Ishikawa (cell line): ENCODE results near the gene MARVELD2.

Source experiments
- CEBPB ChIP-seq: IDR thresholded peaks from 2 replicates; pipeline ENCODE4 v1.6.1; 2012
- CREB1 ChIP-seq: IDR thresholded peaks from 2 replicates; pipeline ENCODE4 v1.6.1; 2012; ENCODE audit warnings: low read depth
- EGR1 ChIP-seq: IDR thresholded peaks from 2 replicates; pipeline ENCODE4 v1.6.1; 2012
- NFIC ChIP-seq: IDR thresholded peaks from 2 replicates; pipeline ENCODE4 v1.6.1; 2012
- TAF1 ChIP-seq: IDR thresholded peaks from 2 replicates; pipeline ENCODE4 v1.6.1; 2012; ENCODE audit warnings: low read depth, mild to moderate bottlenecking
- YY1 ChIP-seq: IDR thresholded peaks from 2 replicates; pipeline ENCODE4 v1.6.1; 2012; ENCODE audit warnings: low read depth

GRCh38 chr5:69416180-69416579 lies 1.3 kb downstream of the MARVELD2 start:
- TF ChIP-seq CEBPB (no peak), NFIC (no peak), YY1 (no peak), TAF1 (no peak), CREB1 (no peak), EGR1 (no peak)
